ENCODE data around the gene KLHL7.

DNA sequence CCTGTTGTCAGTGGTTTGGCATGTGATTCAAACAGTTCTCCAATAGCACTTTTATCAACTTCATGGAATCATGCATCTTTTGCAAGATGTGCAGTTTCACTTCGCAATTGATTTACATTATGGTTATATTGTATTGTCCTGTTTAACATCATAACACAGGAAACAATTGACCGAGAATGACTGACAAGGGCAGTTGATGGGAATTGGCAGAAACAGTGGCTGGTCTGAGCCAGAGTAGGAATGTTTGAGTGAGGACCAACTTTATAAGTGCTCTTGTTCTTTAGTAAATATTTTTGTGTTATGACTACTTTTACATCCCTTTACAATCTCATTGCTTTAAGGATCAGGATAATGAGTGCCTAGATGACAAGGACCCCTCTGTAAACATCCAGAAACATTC lies 2.2 kb downstream of the KLHL7 start:
- TF ChIP-seq, protein P1, sequence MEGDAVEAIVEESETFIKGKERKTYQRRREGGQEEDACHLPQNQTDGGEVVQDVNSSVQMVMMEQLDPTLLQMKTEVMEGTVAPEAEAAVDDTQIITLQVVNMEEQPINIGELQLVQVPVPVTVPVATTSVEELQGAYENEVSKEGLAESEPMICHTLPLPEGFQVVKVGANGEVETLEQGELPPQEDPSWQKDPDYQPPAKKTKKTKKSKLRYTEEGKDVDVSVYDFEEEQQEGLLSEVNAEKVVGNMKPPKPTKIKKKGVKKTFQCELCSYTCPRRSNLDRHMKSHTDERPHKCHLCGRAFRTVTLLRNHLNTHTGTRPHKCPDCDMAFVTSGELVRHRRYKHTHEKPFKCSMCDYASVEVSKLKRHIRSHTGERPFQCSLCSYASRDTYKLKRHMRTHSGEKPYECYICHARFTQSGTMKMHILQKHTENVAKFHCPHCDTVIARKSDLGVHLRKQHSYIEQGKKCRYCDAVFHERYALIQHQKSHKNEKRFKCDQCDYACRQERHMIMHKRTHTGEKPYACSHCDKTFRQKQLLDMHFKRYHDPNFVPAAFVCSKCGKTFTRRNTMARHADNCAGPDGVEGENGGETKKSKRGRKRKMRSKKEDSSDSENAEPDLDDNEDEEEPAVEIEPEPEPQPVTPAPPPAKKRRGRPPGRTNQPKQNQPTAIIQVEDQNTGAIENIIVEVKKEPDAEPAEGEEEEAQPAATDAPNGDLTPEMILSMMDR (IDR thresholded peaks at IDR 0.05), result no peak
- TF ChIP-seq POLR2A (IDR thresholded peaks at IDR 0.05), result no peak
- TF ChIP-seq POLR2AphosphoS5 (IDR thresholded peaks at IDR 0.05), result no peak
- no peak for TF ChIP-seq EP300 (IDR thresholded peaks at IDR 0.05)

Data from gastroesophageal sphincter (tissue), 3 donors.